Peyer's patch (tissue), 4 donors: Measurements from ENCODE around the gene PTRHD1. TPM values are rescaled to one million over a fixed set of nuclear protein-coding genes. Genes with fewer than 3 reads are reported as not detected.

Source experiments
- DNase-seq, 3 donors: peaks; one replicate each; pipeline ENCODE4 v3.0.0-alpha.2; 2017 to 2019
- H3K27ac ChIP-seq, 4 donors: fragments of 200-600 bp; sonication (generic); one replicate each; pipeline ENCODE4 v1.5.1; 2016 to 2019
- H3K27me3 ChIP-seq, 2 donors: fragments of 200-600 bp; sonication (generic); one replicate each; pipeline ENCODE4 v1.5.1; 2019
- H3K36me3 ChIP-seq, 3 donors: fragments of 200-600 bp; sonication (generic); one replicate each; pipeline ENCODE4 v1.5.1; 2016 to 2019
- H3K4me1 ChIP-seq, 4 donors: fragments of 200-600 bp; sonication (generic); one replicate each; pipeline ENCODE4 v1.5.1; 2016 to 2019
- H3K4me3 ChIP-seq, 4 donors: fragments of 200-600 bp; sonication (generic); 1 replicate in 3 of 4; 2 replicates in 1 of 4; pipeline ENCODE4 v1.5.1; 2016 to 2019; ENCODE audit warnings: mild to moderate bottlenecking in 1 of 4
- H3K9me3 ChIP-seq, 4 donors: fragments of 200-600 bp; sonication (generic); one replicate each; pipeline ENCODE4 v1.5.1; 2016 to 2019; ENCODE audit warnings: mild to moderate bottlenecking in 1 of 4
- CTCF ChIP-seq, 6 experiments: fragments of 450-650 bp in 4 of 6; fragments of 200-600 bp in 2 of 6; sonication (generic) in 1 of 6; IDR thresholded peaks; one replicate each; pipeline ENCODE4 v1.5.1; 2017 to 2019; ENCODE audit warnings: antibody characterized with exemption in 6 of 6, mild to moderate bottlenecking in 3 of 6, moderate library complexity in 1 of 6
- POLR2A ChIP-seq, 2 donors: fragments of 450-650 bp; IDR thresholded peaks; one replicate each; pipeline ENCODE4 v1.5.1; 2017; ENCODE audit warnings: antibody characterized with exemption in 2 of 2, mild to moderate bottlenecking in 2 of 2, moderate library complexity in 2 of 2
- total RNA-seq, 4 donors: library from RNA; depleted of rRNA; stranded (reverse); fragments of >200 nt; gene quantifications; one replicate each; pipeline ENCODE4 v1.1.0, GENCODE V29; 2016

PTRHD1 gene
- total RNA-seq, 4 donors from 2014 or later: 19.9 to 38.7 (median 21.2) TPM

GRCh38 chr2:24832073-24832461 lies 38.9 kb upstream of the PTRHD1 start:
- no peak overlapping the region for H3K4me3 ChIP-seq
- H3K27me3 ChIP-seq: no peaks in the 10 kb centered on the region
- DNase-seq: peak in 1 of 3 donors; percentile 44
- H3K9me3 ChIP-seq: no peaks in the 10 kb centered on the region
- H3K4me1 ChIP-seq: peaks cover 0 to 8% (median 0%) of the 10 kb centered on the region in 4 donors
- H3K27ac ChIP-seq: no peak overlapping the region
- TF ChIP-seq CTCF (IDR thresholded peaks at IDR 0.05) (no peak), POLR2A (IDR thresholded peaks at IDR 0.05) (no peak)
- H3K36me3 ChIP-seq: peaks cover 0 to 26% (median 0%) of the 10 kb centered on the region in 3 donors

GRCh38 chr2:24831221-24832072 lies 38.3 kb upstream of the PTRHD1 start:
- H3K27me3 ChIP-seq: no peaks in the 10 kb centered on the region
- no peak overlapping the region for H3K4me3 ChIP-seq
- DNase-seq: peak in 2 of 3 donors; percentile 16 to 31
- H3K27ac ChIP-seq: no peak overlapping the region
- no peaks in the 10 kb centered on the region for H3K9me3 ChIP-seq
- H3K36me3 ChIP-seq: peaks cover 0 to 20% (median 0%) of the 10 kb centered on the region in 3 donors
- H3K4me1 ChIP-seq: peaks cover 0 to 8% (median 0%) of the 10 kb centered on the region in 4 donors
- no peak for TF ChIP-seq POLR2A (IDR thresholded peaks at IDR 0.05)
- TF ChIP-seq CTCF (IDR thresholded peaks at IDR 0.05): no peak

GRCh38 chr2:24830786-24831185 lies 37.6 kb upstream of the PTRHD1 start:
- Histone ChIP-seq H3K27me3 (no peaks in the 10 kb centered on the region), H3K36me3 (peaks cover 0 to 16% (median 0%) of the 10 kb centered on the region in 3 donors), H3K27ac (no peak overlapping the region), H3K4me3 (no peak overlapping the region), H3K9me3 (no peaks in the 10 kb centered on the region), H3K4me1 (peaks cover 0 to 8% (median 0%) of the 10 kb centered on the region in 4 donors)
- TF ChIP-seq POLR2A (IDR thresholded peaks at IDR 0.05) (no peak), CTCF (IDR thresholded peaks at IDR 0.05) (no peak)
- DNase-seq: peak in 1 of 3 donors; percentile 42

GRCh38 chr2:24830351-24830750 lies 37.2 kb upstream of the PTRHD1 start:
- no peaks in the 10 kb centered on the region for H3K27me3 ChIP-seq
- peak in 1 of 3 donors; percentile 31 for DNase-seq
- no peak for TF ChIP-seq POLR2A (IDR thresholded peaks at IDR 0.05)
- no peak for TF ChIP-seq CTCF (IDR thresholded peaks at IDR 0.05)
- H3K4me3 ChIP-seq: no peak overlapping the region
- no peaks in the 10 kb centered on the region for H3K9me3 ChIP-seq
- no peak overlapping the region for H3K27ac ChIP-seq
- peaks cover 0 to 8% (median 0%) of the 10 kb centered on the region in 4 donors for H3K4me1 ChIP-seq
- H3K36me3 ChIP-seq: peaks cover 0 to 15% (median 0%) of the 10 kb centered on the region in 3 donors

GRCh38 chr2:24828238-24828996 lies 35.2 kb upstream of the PTRHD1 start:
- H3K4me3 ChIP-seq: no peak overlapping the region
- H3K9me3 ChIP-seq: no peaks in the 10 kb centered on the region
- TF ChIP-seq POLR2A (IDR thresholded peaks at IDR 0.05) (no peak), CTCF (IDR thresholded peaks at IDR 0.05) (no peak)
- no peaks in the 10 kb centered on the region for H3K27me3 ChIP-seq
- no peaks in the 10 kb centered on the region for H3K36me3 ChIP-seq
- H3K4me1 ChIP-seq: peaks cover 0 to 8% (median 0%) of the 10 kb centered on the region in 4 donors
- H3K27ac ChIP-seq: no peak overlapping the region
- peak in 1 of 3 donors; percentile 19 for DNase-seq
